Neural cell (in vitro differentiated cells): ENCODE data around the gene AQP5.

ENCODE experiments used
- CTCF ChIP-seq: fragments of 450-650 bp; IDR thresholded peaks from 2 replicates; pipeline ENCODE4 v1.5.1; 2014; ENCODE audit warnings: antibody characterized with exemption, mild to moderate bottlenecking, moderate library complexity; ENCODE audit not compliant: poor library complexity, severe bottlenecking
- POLR2AphosphoS5 ChIP-seq: IDR thresholded peaks from 2 replicates; pipeline ENCODE4 v1.6.1; 2012
- RAD21 ChIP-seq: fragments of 450-650 bp; conservative IDR thresholded peaks from 2 replicates; pipeline ENCODE4 v1.6.1; 2014; ENCODE audit warnings: antibody characterized with exemption, mild to moderate bottlenecking, moderate library complexity
- TAF1 ChIP-seq: IDR thresholded peaks from 2 replicates; pipeline ENCODE4 v1.6.1; 2012; ENCODE audit warnings: low read depth

GRCh38 chr12:49975318-49975761 lies 13.7 kb downstream of the AQP5 start:
- TF ChIP-seq RAD21 = no peak
- no peak for TF ChIP-seq CTCF
- TF ChIP-seq POLR2AphosphoS5 = no peak
- TF ChIP-seq TAF1 = no peak
